HUES48 (cell line): ENCODE data around the gene NAPG.
"Not testable (repeated sequence)": the region's sequence is repeated elsewhere in the genome, so short reads cannot be mapped to it uniquely, and the experiment has no call there.

Source experiments
- H3K27ac ChIP-seq: one replicate; pipeline ENCODE4 v1.7.0; 2013; ENCODE audit warnings: low read depth, low read length, inconsistent platforms
- H3K27me3 ChIP-seq: 2 replicates; pipeline ENCODE4 v1.6.1; 2013; ENCODE audit warnings: mild to moderate bottlenecking, low read length; ENCODE audit not compliant: control insufficient read depth, insufficient read depth
- H3K36me3 ChIP-seq: 2 replicates; pipeline ENCODE4 v1.6.1; 2013; ENCODE audit warnings: low read length; ENCODE audit not compliant: control insufficient read depth, insufficient read depth
- H3K4me1 ChIP-seq: 2 replicates; pipeline ENCODE4 v1.6.1; 2013; ENCODE audit warnings: mild to moderate bottlenecking, low read length; ENCODE audit not compliant: control insufficient read depth, insufficient read depth
- H3K4me3 ChIP-seq: 2 replicates; pipeline ENCODE4 v1.5.1; 2013; ENCODE audit warnings: mild to moderate bottlenecking, low read depth, low read length
- H3K9ac ChIP-seq: 2 replicates; pipeline ENCODE4 v1.6.1; 2013; ENCODE audit warnings: mild to moderate bottlenecking, low read depth, low read length, moderate library complexity
- H3K9me3 ChIP-seq: 2 replicates; pipeline ENCODE4 v1.6.1; 2013; ENCODE audit warnings: low read length; ENCODE audit not compliant: control insufficient read depth, insufficient read depth

NAPG gene

DNA sequence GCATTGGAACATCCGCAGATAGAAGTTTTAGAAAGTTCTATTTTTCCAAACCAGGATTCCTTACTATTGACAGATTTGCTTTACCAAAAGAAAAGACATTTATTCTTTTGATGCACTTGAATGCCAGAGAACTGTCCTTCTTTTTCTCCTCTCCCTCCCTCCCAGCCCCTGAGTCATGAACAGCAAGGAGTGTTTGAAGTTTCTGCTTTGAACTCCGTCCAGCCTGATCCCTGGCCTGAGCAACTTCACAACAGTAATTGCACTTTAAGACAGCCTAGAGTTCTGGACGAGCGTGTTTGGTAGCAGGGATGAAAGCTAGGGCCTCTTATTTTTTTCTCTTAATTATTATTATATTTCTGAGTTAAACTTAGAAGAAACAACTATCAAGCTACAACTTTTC, 37.8 kb upstream of the NAPG start:
- H3K9ac ChIP-seq, result no peak overlapping the region
- H3K4me1 ChIP-seq, result no peaks in the 10 kb centered on the region
- H3K27ac ChIP-seq, result no peak overlapping the region

DNA sequence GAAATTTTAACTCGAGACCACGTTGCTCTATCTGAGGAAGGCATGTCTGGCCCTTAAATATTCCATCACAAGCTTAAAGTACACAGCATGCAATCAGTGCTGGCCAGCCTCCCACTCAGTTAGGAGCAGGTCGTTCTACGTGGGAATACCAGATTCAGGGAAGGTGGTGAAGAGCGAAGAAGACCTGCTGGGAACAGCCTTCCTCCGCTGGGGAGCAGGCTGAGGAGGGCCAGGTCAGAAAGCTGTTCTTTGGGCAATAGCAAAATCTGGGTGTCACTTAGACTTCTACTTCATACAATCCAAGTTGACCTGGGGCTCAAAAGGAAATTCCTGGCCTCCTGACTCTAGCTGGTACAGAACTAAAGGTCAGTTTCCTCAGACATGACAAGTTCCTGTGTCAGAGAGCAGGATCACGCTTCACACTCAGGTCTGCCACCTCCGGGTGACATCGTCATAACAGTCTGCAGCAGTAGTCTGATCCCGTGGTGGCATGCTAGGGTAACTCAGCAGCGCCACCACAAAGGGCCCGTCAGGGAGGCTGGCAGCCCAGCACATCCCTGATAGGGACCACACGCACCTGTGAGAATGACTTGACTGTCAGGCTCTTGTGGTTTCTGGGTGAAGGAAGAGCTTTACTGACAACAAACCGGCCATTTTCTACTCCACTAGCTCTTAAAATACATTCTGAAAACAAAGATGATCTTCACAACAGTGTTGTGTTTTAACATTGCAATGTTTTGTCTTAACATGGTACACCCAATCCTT, 35.2 kb upstream of the NAPG start:
- H3K27ac ChIP-seq, result no peak overlapping the region
- no peaks in the 10 kb centered on the region for H3K9me3 ChIP-seq
- no peaks in the 10 kb centered on the region for H3K36me3 ChIP-seq
- no peak overlapping the region for H3K4me3 ChIP-seq
- H3K9ac ChIP-seq, result no peak overlapping the region
- no peaks in the 10 kb centered on the region for H3K27me3 ChIP-seq
- H3K4me1 ChIP-seq, result no peaks in the 10 kb centered on the region

More for the DNA sequence above, 37.8 kb upstream of the NAPG start:
- no peaks in the 10 kb centered on the region for H3K27me3 ChIP-seq
- no peaks in the 10 kb centered on the region for H3K9me3 ChIP-seq
- H3K36me3 ChIP-seq, result no peaks in the 10 kb centered on the region
- H3K4me3 ChIP-seq, result no peak overlapping the region

DNA sequence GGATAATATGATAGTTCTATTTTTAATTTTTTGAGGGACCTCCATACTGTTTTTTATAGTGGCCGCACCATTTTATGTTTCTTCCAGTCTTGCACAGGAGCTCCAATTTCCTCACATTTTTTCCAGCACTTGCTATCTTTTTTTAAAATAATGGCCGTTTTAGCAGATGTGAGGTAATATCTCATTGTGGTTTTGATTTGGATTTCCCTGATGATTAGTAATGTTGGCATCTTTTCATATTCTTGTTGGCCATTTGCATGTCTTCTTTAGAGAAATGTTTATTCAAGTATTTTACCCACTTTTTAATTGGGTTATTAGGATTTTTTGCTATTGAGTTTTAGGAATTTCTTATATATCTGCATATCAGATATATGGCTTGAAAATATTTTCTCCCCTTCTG, 29.9 kb upstream of the NAPG start:
- no peak overlapping the region for H3K4me3 ChIP-seq
- no peaks in the 10 kb centered on the region for H3K36me3 ChIP-seq
- H3K27ac ChIP-seq, result no peak overlapping the region
- H3K4me1 ChIP-seq, result no peaks in the 10 kb centered on the region
- no peak overlapping the region for H3K9ac ChIP-seq
- no peaks in the 10 kb centered on the region for H3K27me3 ChIP-seq
- no peaks in the 10 kb centered on the region for H3K9me3 ChIP-seq

DNA sequence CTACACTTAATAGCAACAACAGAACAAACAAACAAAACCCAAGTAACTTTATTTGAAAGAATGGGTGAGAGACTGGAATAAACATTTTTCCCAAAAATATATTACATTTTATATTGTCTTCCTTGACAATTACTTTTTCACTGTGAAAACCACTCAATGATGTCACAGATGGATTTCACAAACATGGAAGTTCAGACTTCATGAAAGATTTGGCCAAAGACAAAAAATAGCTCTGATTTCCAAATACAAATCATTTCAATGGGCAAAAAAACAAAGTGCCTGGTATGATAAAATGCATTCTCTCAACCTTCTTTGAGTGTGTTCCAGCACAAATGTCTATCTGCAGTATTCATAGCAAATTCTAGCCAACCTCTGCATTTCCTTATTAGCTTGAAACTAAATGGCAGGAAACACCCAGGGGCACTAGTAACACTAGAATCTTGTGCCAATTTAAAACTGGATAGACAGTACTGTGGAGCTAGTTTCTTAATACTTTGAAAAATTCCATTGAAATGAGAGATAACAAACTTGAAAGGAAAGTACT, 28.5 kb upstream of the NAPG start:
- H3K27ac ChIP-seq, result no peak overlapping the region
- no peak overlapping the region for H3K9ac ChIP-seq
- no peaks in the 10 kb centered on the region for H3K4me1 ChIP-seq
- no peaks in the 10 kb centered on the region for H3K36me3 ChIP-seq
- H3K27me3 ChIP-seq, result no peaks in the 10 kb centered on the region
- no peaks in the 10 kb centered on the region for H3K9me3 ChIP-seq
- no peak overlapping the region for H3K4me3 ChIP-seq

DNA sequence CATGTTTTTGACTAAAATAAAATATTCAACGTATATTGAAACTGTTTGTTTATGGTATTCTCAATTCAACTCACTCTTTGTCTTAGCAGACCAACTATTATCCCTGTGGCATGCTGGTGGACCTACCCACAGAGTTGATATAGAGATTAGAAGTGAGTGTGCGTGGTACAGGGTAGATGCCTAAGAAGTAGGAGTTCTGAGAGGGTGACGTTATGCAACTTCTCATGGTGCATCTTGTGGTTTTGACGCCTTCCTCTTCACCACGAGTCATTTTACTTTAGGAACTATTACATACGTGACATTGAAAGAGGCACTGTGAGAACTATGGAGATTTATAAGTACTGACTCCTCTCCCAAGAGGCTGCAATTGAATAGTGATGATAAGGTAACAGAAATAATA, 26.6 kb upstream of the NAPG start:
- no peaks in the 10 kb centered on the region for H3K36me3 ChIP-seq
- no peaks in the 10 kb centered on the region for H3K9me3 ChIP-seq
- no peak overlapping the region for H3K4me3 ChIP-seq
- H3K4me1 ChIP-seq, result no peaks in the 10 kb centered on the region
- no peak overlapping the region for H3K9ac ChIP-seq
- no peak overlapping the region for H3K27ac ChIP-seq
- no peaks in the 10 kb centered on the region for H3K27me3 ChIP-seq

DNA sequence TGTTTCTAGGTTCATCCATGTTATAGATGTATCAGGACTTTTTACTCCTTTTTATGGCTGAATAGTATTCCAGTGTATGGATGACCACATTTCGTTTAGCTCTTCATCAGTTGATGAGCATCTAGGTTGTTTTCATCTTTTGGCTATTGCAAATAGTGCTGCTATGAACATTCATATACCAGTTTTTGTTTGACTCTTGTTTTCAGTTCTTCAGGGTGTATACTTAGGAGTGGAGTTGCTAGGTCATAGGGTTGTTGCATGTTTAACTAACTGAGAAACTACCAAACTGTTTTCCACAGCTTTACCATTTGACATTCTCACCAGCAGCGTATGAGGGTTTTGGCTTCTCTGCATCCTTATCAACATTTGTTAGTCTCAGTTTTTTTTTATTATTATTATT, 25.8 kb upstream of the NAPG start:
- no peak overlapping the region for H3K9ac ChIP-seq
- H3K4me1 ChIP-seq, result no peaks in the 10 kb centered on the region
- no peak overlapping the region for H3K4me3 ChIP-seq
- no peaks in the 10 kb centered on the region for H3K27me3 ChIP-seq
- no peaks in the 10 kb centered on the region for H3K36me3 ChIP-seq
- peaks cover 6% of the 10 kb centered on the region; the same call in 1 of the 2 replicates for H3K9me3 ChIP-seq
- H3K27ac ChIP-seq, result no peak overlapping the region

DNA sequence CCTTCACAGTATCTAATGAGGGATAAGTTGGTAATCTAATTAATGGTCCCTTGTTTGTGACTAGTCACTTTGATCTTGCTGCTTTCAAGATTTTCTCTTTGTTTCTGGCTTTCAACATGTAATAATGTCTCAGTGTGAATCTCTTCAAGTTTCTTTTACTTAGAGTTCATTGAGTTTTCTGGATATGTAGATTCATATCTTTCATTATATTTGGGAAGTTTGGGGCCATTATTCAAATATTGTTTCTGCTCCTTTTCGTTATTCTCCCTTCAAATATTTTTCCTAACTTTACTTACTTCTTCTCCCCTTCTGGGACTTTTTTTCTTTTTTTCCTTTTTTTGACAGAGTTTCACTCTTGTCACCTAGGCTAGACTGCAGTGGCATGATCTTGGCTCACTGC, 21.1 kb upstream of the NAPG start:
- Histone ChIP-seq H3K27ac (no peak overlapping the region), H3K27me3 (no peaks in the 10 kb centered on the region), H3K4me3 (no peak overlapping the region), H3K9me3 (peaks cover 20% of the 10 kb centered on the region), H3K36me3 (no peaks in the 10 kb centered on the region), H3K4me1 (no peaks in the 10 kb centered on the region), H3K9ac (no peak overlapping the region)

DNA sequence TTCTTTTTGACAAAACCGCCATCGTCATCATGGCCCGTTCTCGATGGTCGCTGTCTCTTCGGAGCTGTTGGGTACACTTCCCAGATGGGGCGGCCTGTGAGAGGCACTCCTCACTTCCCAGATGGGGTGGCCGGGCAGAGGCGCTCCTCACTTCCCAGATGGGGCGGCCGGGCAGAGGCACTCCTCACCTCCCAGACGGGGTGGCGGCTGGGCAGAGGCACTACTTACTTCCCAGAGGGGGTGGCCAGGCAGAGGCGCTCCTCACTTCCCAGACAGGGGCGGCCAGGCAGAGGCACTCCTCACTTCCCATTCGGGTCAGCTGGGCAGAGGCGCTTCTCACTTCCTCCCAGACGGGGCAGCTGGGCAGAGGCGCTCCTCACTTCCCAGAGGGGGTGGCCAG, 19.9 kb upstream of the NAPG start:
- H3K36me3 ChIP-seq, result not testable (repeated sequence)

DNA sequence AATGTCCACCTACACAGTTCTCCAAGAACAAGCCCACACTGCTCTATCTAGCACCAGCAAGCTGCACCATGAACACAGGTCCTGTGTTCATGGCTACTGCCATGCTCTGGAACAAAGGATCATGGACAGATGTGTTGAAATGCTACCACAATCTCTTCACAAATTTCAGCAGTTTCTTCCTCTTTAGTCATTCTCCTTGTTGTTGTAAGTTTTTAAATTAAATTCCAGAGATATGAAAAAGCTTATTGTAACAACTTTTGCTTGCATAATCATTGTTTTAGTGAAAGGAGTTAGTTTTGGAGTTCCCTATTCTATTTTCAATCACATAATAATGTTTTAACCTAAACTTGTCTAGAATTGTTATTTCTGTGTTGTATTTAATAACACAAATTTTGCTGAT, 17.2 kb upstream of the NAPG start:
- H3K9me3 ChIP-seq, result peaks cover 20% of the 10 kb centered on the region
- no peak overlapping the region for H3K4me3 ChIP-seq
- no peaks in the 10 kb centered on the region for H3K4me1 ChIP-seq
- H3K27ac ChIP-seq, result no peak overlapping the region
- H3K36me3 ChIP-seq, result no peaks in the 10 kb centered on the region
- H3K27me3 ChIP-seq, result no peaks in the 10 kb centered on the region
- no peak overlapping the region for H3K9ac ChIP-seq

More for the DNA sequence above, 19.9 kb upstream of the NAPG start:
- not testable (repeated sequence) for H3K27me3 ChIP-seq, H3K27ac ChIP-seq, H3K9ac ChIP-seq, H3K4me3 ChIP-seq, H3K4me1 ChIP-seq
- H3K9me3 ChIP-seq, result peaks cover 20% of the 10 kb centered on the region

DNA sequence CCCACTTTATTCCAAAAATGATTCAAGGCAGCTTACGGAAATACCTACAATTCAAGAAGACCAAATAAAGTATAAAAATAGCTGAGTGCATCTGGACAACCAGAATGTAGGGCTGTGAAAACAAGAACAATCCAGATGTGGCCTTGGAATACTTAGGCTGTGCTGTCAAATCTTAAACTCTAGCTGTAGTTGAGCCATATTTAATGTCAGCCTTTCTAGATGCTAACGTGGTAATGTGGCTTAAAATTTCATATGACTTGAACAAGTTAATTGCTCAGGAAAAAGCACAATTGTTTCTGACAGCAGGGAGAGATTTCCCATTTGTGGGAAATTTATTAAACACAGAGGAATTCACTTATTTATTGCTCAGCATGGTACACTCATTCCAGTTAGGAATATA, 14.6 kb upstream of the NAPG start:
- no peak overlapping the region for H3K27ac ChIP-seq
- H3K4me1 ChIP-seq, result no peaks in the 10 kb centered on the region
- H3K27me3 ChIP-seq, result no peaks in the 10 kb centered on the region
- H3K9ac ChIP-seq, result no peak overlapping the region
- H3K36me3 ChIP-seq, result no peaks in the 10 kb centered on the region
- H3K9me3 ChIP-seq, result peaks cover 14% of the 10 kb centered on the region
- no peak overlapping the region for H3K4me3 ChIP-seq

DNA sequence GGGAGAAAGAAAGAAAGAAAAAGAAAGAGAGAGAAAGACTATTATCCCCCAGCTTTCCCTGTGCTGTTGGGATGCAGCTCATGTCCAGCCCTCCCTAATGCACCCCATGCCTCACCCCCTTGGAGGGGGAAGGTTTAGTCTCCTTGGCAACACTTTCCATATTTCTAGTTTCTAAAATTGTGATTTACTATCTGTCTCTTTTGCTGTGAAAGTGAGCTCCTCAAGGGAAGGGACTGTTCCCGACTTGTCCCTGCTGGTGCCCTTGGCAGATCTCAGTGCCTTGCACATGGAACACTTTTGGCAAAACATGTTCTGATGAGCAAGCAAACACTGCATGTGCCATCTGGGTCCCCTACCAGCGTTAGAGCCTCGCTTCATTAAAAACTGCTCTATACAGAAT, 11.7 kb upstream of the NAPG start:
- H3K27me3 ChIP-seq, result no peaks in the 10 kb centered on the region
- no peak overlapping the region for H3K27ac ChIP-seq

More for the DNA sequence above, 11.7 kb upstream of the NAPG start:
- Histone ChIP-seq H3K4me3 (no peak overlapping the region), H3K9me3 (no peaks in the 10 kb centered on the region), H3K9ac (no peak overlapping the region), H3K36me3 (no peaks in the 10 kb centered on the region), H3K4me1 (no peaks in the 10 kb centered on the region)
